8988T (cell line): ENCODE data around the gene RPS27.
"Not testable (repeated sequence)": the region's sequence is repeated elsewhere in the genome, so short reads cannot be mapped to it uniquely, and the experiment has no call there.

Source experiments
- DNase-seq: peaks from one replicate; pipeline ENCODE4 v3.0.0; 2011

Gene RPS27

GRCh38 chr1:153962088-153963029 lies 28.2 kb upstream of the RPS27 start:
- no peak for DNase-seq

GRCh38 chr1:153963030-153963849 lies 27.3 kb upstream of the RPS27 start, which contains the start of gene SLC39A1:
SLC39A1 (minus strand) TSS chr1:153963537; CDS start chr1:153962715, 822 bp downstream.
- DNase-seq: peak; percentile 89

DNA sequence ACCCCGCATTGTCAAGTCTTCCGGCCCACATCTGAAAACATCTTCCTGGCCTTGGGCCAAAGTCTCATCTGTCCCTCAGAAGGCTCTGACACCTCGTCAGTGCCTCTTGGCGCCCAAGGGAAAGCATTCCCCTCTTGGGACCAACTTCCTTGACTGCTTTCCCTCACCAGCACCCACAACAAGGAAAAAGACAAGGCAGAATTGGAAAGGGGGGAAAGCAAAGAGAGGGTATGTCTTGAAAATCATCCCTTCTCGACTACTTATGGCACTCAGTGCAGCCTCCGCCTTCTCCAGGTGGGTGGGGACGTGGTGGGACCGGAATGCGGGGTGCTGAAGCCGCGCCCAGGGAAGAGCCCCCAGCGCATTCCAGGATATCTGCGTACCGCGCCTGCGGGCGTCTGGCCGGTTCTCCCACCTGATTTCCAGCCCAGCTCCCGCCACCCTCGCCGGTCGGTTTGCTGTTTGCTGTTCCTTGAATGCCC lies 26.7 kb upstream of the RPS27 start:
- DNase-seq: no peak

DNA sequence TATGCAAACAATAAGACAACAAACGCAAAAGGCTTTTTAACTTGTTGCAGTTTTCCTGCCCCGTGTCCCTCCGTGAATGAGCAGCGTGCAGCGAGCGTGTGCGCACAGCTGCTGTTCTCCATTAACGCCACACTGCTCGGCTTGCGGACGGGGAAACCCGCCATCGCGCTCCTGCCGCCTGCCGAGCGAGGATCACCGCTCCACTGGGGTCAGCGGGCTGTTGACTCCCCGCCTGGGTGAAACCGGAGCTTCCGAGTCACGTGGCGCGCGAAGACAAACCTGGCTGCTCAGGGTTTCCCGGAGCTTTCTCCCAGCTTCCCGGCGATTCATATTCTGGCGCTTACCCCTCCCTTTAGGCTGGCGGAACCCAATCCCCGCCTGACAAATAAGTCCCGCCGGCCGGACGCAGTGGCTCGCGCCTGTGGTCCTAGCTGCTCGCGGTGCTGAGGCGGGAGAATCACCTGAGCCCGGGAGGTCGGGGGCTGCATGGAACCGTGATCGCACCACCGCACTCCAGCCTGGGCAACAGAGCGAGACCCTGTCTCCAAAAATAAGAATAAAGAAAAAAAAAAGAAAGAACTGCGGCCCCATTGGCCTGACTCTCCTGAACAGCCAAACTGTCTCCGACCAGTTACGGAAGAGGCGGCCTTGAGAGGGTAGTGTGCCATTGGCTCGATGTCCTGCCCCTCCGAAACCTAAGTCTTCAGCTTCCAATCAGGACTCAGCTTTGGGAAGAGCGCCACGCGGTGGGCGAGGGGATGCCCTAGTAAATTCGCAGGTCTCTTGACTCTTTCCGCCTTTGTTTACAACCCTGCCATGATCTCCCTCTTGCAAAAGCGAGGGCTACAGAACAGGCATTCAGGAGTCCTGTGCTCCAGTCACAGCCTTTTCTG lies 23.2 kb upstream of the RPS27 start, which contains the start of gene CREB3L4:
TSS of gene CREB3L4 (plus strand) at position 796 of the 893 bp plus-strand sequence. CDS start 624 bp downstream, outside the sequence.
- DNase-seq: peak; percentile 66

- DNase-seq: no peak
Observed at GRCh38 chr1:153968000-153968363, 22.6 kb upstream of the RPS27 start.

DNA sequence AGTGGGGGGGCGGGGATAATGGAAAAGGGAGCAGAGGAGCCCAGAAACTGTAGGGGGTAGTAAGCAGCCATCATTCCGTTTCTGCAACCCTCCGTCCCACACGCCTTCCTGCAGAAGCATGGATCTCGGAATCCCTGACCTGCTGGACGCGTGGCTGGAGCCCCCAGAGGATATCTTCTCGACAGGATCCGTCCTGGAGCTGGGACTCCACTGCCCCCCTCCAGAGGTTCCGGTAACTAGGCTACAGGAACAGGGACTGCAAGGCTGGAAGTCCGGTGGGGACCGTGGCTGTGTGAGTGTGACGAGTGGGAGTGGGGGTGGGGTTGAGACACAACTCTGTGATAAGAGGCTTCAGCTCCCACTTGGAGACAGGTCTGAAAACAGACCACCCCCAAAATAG lies 22.2 kb upstream of the RPS27 start:
- no peak for DNase-seq

DNA sequence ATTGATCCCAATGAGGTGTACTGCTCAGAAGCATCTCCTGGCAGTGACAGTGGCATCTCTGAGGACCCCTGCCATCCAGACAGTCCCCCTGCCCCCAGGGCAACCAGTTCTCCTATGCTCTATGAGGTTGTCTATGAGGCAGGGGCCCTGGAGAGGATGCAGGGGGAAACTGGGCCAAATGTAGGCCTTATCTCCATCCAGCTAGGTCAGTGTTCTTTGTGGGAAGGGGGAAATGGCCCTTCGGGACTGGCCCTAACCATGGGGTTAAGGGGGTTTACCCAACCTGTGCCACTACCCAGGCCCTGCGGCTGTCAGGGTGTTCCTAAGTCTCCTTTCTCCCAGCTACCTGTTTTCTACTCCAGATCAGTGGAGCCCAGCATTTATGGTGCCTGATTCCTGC lies 21.6 kb upstream of the RPS27 start:
- DNase-seq: no peak

DNA sequence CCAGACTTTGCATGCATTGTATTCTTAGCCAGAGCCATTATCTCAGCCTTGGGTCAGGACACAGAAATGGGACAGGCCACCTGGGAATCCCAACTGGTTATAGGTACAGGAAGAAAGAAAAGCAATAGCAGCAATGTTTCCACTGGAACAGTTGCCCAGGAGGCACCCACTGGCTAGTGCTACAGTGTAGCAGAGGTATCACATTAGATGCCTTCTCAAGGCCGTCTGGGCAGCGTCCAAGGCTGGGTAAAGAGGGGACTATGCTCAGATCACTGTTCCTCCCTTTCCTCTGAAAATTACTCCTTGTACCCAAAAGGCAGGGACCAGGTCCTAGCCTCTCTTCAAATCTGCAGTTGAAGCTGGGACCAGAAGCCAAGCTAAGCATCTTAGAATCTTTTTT lies 20.2 kb upstream of the RPS27 start:
- DNase-seq: no peak

GRCh38 chr1:153973071-153973470 lies 17.5 kb upstream of the RPS27 start:
- DNase-seq: no peak

GRCh38 chr1:153973525-153973924 lies 17.0 kb upstream of the RPS27 start:
- DNase-seq: no peak

- no peak for DNase-seq
Observed at GRCh38 chr1:153976819-153977249, 13.7 kb upstream of the RPS27 start.

- DNase-seq: peak; percentile 69
Observed at GRCh38 chr1:153977250-153978240, 13.0 kb upstream of the RPS27 start, which contains the start of gene JTB. JTB (minus strand) TSS chr1:153977674; CDS start chr1:153977252, 422 bp downstream.

- no peak for DNase-seq
Observed at GRCh38 chr1:153978274-153978909, 12.2 kb upstream of the RPS27 start.

- DNase-seq: not testable (repeated sequence)
Observed at GRCh38 chr1:153979091-153979490, 11.5 kb upstream of the RPS27 start.

DNA sequence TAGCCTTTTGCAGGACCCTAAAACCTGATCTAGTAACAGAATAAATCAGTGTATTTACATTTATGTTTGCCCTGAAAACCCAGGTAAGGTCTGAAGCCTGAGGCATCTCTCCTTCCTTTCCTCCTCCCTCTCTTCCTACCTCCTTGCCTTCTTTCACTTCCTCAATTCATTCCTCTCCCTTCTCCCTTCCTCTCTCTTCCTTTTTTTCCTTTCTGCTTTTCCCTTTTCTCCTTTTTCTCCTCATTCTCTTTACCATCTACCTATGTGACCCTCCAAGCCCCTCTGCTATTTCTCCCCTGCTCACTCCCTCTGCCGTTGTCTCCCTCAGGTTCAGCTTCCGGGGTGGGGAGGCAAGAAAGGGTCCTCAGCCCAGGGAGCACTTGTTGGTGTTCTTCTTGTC lies 8.8 kb upstream of the RPS27 start:
- DNase-seq: not testable (repeated sequence)

- no peak for DNase-seq
Observed at GRCh38 chr1:153984123-153984894, 6.3 kb upstream of the RPS27 start.

DNA sequence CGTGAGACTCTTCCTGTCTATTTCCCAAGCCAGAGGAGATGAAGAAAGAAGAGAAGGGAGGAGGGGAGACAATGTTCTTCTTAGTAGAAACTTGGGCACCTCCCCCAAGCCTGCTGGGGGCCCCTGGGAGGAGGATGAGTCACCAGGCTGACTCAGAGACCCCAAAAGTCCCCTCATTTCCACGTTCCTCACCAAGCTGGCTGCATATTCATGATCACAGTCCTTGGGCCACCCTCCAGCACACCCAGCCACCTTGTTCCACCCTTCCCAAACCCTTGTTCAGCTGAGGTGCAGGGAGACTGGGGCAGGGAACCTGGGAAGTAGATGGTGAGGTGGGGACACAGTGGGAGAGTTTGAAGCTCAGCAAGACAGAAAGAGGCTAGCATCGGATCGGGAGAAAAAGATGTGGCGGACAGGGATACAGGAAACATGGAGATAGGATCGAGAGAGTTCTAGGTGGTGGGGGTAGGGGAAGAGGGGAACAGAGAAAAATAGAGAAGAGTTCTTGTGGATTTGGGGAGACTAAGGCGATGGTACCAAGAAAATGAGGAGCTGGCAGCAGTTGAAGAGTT lies 5.1 kb upstream of the RPS27 start:
- no peak for DNase-seq

GRCh38 chr1:153985941-153986761 lies 4.4 kb upstream of the RPS27 start, which contains the start of gene RAB13:
RAB13 (minus strand) TSS chr1:153986339; CDS start chr1:153986236, 103 bp downstream.
- peak; percentile 70 for DNase-seq
